Right renal cortex interstitium (tissue), 3 donors: Measurements from ENCODE around the gene THAP7. TPM values are rescaled to one million over a fixed set of nuclear protein-coding genes. Genes with fewer than 3 reads are reported as not detected.

Experiments
- DNase-seq, 3 donors: peaks; one replicate each; pipeline ENCODE4 v3.0.0-alpha.2; 2013; ENCODE audit warnings: low read depth in 3 of 3, low spot score in 2 of 3
- polyA plus RNA-seq, 3 donors: library from polyadenylated mRNA; unstranded; fragments of 120-200 nt; gene quantifications; one replicate each; pipeline ENCODE4 v1.2.1, GENCODE V29; 2013; ENCODE audit not compliant: insufficient read length in 3 of 3

The THAP7 gene
- polyA plus RNA-seq, 3 donors, result 15.4 to 17.2 (median 16.1) TPM

GRCh38 chr22:20952544-20953341 is 49.2 kb downstream of the THAP7 start:
- DNase-seq, result no peak

GRCh38 chr22:20951932-20952380 is 50.0 kb downstream of the THAP7 start:
- DNase-seq, result no peak

- no peak for DNase-seq
Observed at GRCh38 chr22:20951151-20951931, 50.6 kb downstream of the THAP7 start.

GRCh38 chr22:20949698-20950183 is 52.2 kb downstream of the THAP7 start:
- DNase-seq, result no peak

Other genes starting within 250 kb of the THAP7 start
- 1 to 10 TPM; 2.3 to 4.4 (median 3.8) TPM for gene SERPIND1, start 228.0 kb downstream of the THAP7 start, polyA plus RNA-seq
- 10 to 100 TPM; 56.5 to 58.7 (median 57.4) TPM for gene PI4KA, start 143.3 kb downstream of the THAP7 start, polyA plus RNA-seq
- gene SNAP29, start 143.1 kb downstream of the THAP7 start, polyA plus RNA-seq, result 10 to 100 TPM; 34.0 to 34.9 (median 34.6) TPM
- 10 to 100 TPM; 63.1 to 65.0 (median 64.5) TPM for gene CRKL, start 84.7 kb downstream of the THAP7 start, polyA plus RNA-seq
- gene AIFM3, start 34.9 kb downstream of the THAP7 start, polyA plus RNA-seq, result under 1 TPM; 0.69 to 0.97 (median 0.76) TPM
- 10 to 100 TPM; 35.7 to 42.8 (median 37.3) TPM for gene LZTR1, start 19.8 kb downstream of the THAP7 start, polyA plus RNA-seq
- 1 to 10 TPM in 2 of 3 donors, under 1 TPM in 1; 0.89 to 1.4 (median 1.1) TPM for gene P2RX6, start 13.0 kb upstream of the THAP7 start, polyA plus RNA-seq
- 1 to 10 TPM in 2 of 3 donors, under 1 TPM in 1; 0.94 to 1.5 (median 1.4) TPM for gene SLC7A4, start 30.4 kb upstream of the THAP7 start, polyA plus RNA-seq
- gene LRRC74B, start 43.8 kb upstream of the THAP7 start, polyA plus RNA-seq, result under 1 TPM; 0.07 to 0.20 (median 0.11) TPM